Tibial artery (tissue), 4 donors: ENCODE measurements around the gene POU2AF3.

Experiments
- DNase-seq, 2 donors: peaks; one replicate each; pipeline ENCODE4 v3.0.0-alpha.2; 2019
- H3K27ac ChIP-seq, 2 donors: fragments of 200-600 bp; sonication (generic) in 1 of 2; 1 replicate in 1 of 2; 2 replicates in 1 of 2; pipeline ENCODE4 v1.5.1; 2018 to 2019; ENCODE audit warnings: mild to moderate bottlenecking in 1 of 2
- H3K27me3 ChIP-seq, 2 donors: fragments of 200-600 bp; sonication (generic) in 1 of 2; one replicate each; pipeline versions ENCODE4 v1.5.1 to v1.6.0; 2016 to 2019
- H3K36me3 ChIP-seq, 3 donors: fragments of 200-600 bp; sonication (generic) in 2 of 3; one replicate each; pipeline ENCODE4 v1.5.1; 2016 to 2019; ENCODE audit warnings: mild to moderate bottlenecking in 2 of 3
- H3K4me1 ChIP-seq, 4 donors: fragments of 200-600 bp; sonication (generic) in 2 of 4; 1 replicate in 3 of 4; 2 replicates in 1 of 4; pipeline ENCODE4 v1.5.1; 2016 to 2019
- H3K4me3 ChIP-seq, 2 donors: fragments of 200-600 bp; sonication (generic) in 1 of 2; 1 replicate in 1 of 2; 2 replicates in 1 of 2; pipeline ENCODE4 v1.5.1; 2018 to 2019; ENCODE audit warnings: mild to moderate bottlenecking in 2 of 2
- H3K9me3 ChIP-seq, 3 donors: fragments of 200-600 bp; sonication (generic) in 1 of 3; one replicate each; pipeline ENCODE4 v1.5.1; 2016 to 2019
- CTCF ChIP-seq, 2 experiments: fragments of 200-600 bp in 1 of 2; fragments of 450-650 bp in 1 of 2; IDR thresholded peaks; one replicate each; pipeline ENCODE4 v1.5.1; 2017 to 2019; ENCODE audit warnings: antibody characterized with exemption in 2 of 2, mild to moderate bottlenecking in 1 of 2, moderate library complexity in 1 of 2
- intact Hi-C: fragments of 100-400 bp; cut with DNase I; formaldehyde crosslinking; loops from one replicate; pipeline ENCODE4 v1.15.0; 2023; ENCODE audit warnings: low total_unique reads

Gene POU2AF3

DNA sequence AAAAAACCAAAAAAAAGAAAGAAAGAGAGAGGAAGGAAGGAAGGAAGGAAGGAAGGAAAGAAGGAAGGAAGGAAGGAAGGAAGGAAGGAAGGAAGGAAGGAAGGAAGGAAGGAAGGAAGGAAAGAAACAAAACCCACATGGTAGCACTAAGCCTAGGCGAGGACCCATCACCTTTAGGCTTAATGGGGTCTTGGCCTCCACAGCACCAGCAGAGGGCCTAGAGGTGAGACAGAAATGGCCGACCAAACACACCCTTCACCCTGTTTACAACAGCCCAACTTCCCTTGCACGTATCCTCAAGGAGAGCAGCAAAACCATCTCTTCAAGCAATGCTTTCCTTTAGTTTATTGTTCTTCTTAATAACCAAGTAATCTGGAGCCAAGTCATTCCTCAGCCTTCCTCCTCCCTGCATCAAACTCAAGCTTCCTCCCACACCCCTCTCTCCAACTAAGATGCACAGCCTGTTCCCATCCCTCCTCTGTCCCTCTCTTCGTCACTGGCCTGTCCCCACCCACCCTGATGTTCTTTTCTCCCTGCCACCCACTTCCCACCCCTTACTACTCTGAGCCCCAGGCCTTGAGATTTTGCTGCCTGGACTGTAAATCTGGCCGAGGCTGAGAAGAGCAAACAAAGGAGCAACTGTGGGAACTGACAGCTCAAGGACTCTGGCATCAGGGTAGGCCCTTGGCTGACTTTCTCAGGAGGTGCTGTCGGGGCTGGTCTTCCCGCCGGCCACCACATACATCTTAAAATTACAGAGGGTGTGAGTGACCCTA is 54.8 kb downstream of the POU2AF3 start:
- DNase-seq: no peak
- Histone ChIP-seq H3K4me3 (no peak overlapping the region), H3K36me3 (no peaks in the 10 kb centered on the region), H3K4me1 (peaks cover 0 to 6% (median 0%) of the 10 kb centered on the region in 4 donors), H3K27ac (no peak overlapping the region), H3K9me3 (no peaks in the 10 kb centered on the region), H3K27me3 (no peaks in the 10 kb centered on the region)
- no peak for TF ChIP-seq CTCF (IDR thresholded peaks at IDR 0.05)
- intact Hi-C loops: no loop called here

GRCh38 chr11:111353776-111354600 is 55.6 kb downstream of the POU2AF3 start:
- Histone ChIP-seq H3K27ac (no peak overlapping the region), H3K4me3 (no peak overlapping the region), H3K9me3 (no peaks in the 10 kb centered on the region), H3K4me1 (peaks cover 0 to 6% (median 0%) of the 10 kb centered on the region in 4 donors), H3K36me3 (no peaks in the 10 kb centered on the region), H3K27me3 (no peaks in the 10 kb centered on the region)
- DNase-seq: no peak
- TF ChIP-seq CTCF (IDR thresholded peaks at IDR 0.05): no peak
- intact Hi-C loops: no loop called here

GRCh38 chr11:111354601-111354891 is 56.2 kb downstream of the POU2AF3 start:
- Histone ChIP-seq H3K4me3 (no peak overlapping the region), H3K27ac (no peak overlapping the region), H3K9me3 (no peaks in the 10 kb centered on the region), H3K27me3 (no peaks in the 10 kb centered on the region), H3K4me1 (peaks cover 0 to 6% (median 0%) of the 10 kb centered on the region in 4 donors), H3K36me3 (no peaks in the 10 kb centered on the region)
- no peak for TF ChIP-seq CTCF (IDR thresholded peaks at IDR 0.05)
- intact Hi-C loops: no loop called here
- DNase-seq: no peak

- intact Hi-C loops: no loop called here
- H3K9me3 ChIP-seq: no peaks in the 10 kb centered on the region
- no peak for TF ChIP-seq CTCF (IDR thresholded peaks at IDR 0.05)
- no peak overlapping the region for H3K27ac ChIP-seq
- no peak overlapping the region for H3K4me3 ChIP-seq
- H3K36me3 ChIP-seq: no peaks in the 10 kb centered on the region
- peaks cover 0 to 6% (median 0%) of the 10 kb centered on the region in 4 donors for H3K4me1 ChIP-seq
- DNase-seq: no peak
- H3K27me3 ChIP-seq: no peaks in the 10 kb centered on the region
These were observed 56.8 kb downstream of the POU2AF3 start for GRCh38 chr11:111355101-111355500.

DNA sequence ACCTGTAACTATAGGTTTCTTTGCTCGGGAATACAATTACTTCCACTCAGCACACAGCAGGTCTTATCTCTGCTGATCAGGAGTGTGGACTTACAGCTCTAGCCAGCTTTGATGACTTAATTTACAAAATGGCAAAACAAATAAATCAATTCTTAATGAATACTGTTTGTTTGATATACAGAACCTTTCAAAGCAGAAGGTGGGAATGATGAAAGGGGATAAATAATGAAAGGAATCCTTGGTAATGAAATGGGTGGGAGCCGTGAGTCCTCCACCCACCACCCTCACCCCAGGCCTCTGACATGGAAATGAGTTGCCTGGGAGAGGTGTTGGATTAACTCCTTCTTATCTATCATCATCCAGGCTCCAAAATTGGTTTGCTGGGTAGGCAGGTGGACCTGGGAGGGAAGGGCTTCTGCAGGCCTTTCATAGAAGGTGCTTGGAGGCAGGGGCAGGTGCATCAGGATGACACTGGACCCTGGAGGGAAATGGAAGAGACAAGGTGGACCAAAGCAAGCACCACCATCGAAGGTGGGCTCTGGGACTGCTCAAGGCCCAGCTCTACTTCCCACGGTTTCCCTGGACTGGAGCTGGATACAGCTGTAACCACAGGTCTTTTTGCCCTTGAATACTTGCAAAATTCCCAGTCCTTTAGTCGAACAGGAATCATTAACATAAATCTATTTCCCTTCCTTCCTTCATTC is 57.8 kb downstream of the POU2AF3 start:
- H3K4me1 ChIP-seq: peaks cover 0 to 6% (median 0%) of the 10 kb centered on the region in 4 donors
- no peak for TF ChIP-seq CTCF (IDR thresholded peaks at IDR 0.05)
- DNase-seq: no peak
- no peaks in the 10 kb centered on the region for H3K36me3 ChIP-seq
- no peaks in the 10 kb centered on the region for H3K27me3 ChIP-seq
- no peaks in the 10 kb centered on the region for H3K9me3 ChIP-seq
- H3K27ac ChIP-seq: no peak overlapping the region
- intact Hi-C loops: no loop called here
- H3K4me3 ChIP-seq: no peak overlapping the region
